NT2/D1 (cell line): Measurements from ENCODE around the gene ST6GALNAC4.

ENCODE experiments used
- YY1 ChIP-seq: IDR thresholded peaks from 2 replicates; pipeline ENCODE4 v1.6.1; 2011; ENCODE audit not compliant: insufficient read length, insufficient read depth
- ZNF274 ChIP-seq: IDR thresholded peaks from 2 replicates; pipeline ENCODE4 v1.6.1; 2011; ENCODE audit warnings: mild to moderate bottlenecking, low read depth, low read length

GRCh38 chr9:127929625-127929979 lies 12.8 kb upstream of the ST6GALNAC4 start:
- no peak for TF ChIP-seq ZNF274
- no peak for TF ChIP-seq YY1
